ENCODE data around the gene MICAL2.

Gene MICAL2

GRCh38 chr11:12066056-12066798 lies 44.2 kb upstream of the MICAL2 start:
- H3K9me3 Mint-ChIP-seq: peaks cover 11% of the 10 kb centered on the region
- DNase-seq: no peak
- H3K27ac Mint-ChIP-seq: peak overlapping the region; percentile 14
- peaks cover 37% of the 10 kb centered on the region for H3K4me1 Mint-ChIP-seq
- TF ChIP-seq CTCF (IDR thresholded peaks at IDR 0.05): no peak
- H3K36me3 Mint-ChIP-seq (ENCODE audit: low read depth): no peaks in the 10 kb centered on the region
- H3K27me3 Mint-ChIP-seq (ENCODE audit: low read depth, poor library complexity): peaks cover 5% of the 10 kb centered on the region
- no peak overlapping the region for H3K4me3 Mint-ChIP-seq

GRCh38 chr11:12066799-12067508 lies 43.4 kb upstream of the MICAL2 start:
- H3K9me3 Mint-ChIP-seq: peaks cover 11% of the 10 kb centered on the region
- no peak for TF ChIP-seq CTCF (IDR thresholded peaks at IDR 0.05)
- no peaks in the 10 kb centered on the region for H3K36me3 Mint-ChIP-seq (ENCODE audit: low read depth)
- peaks cover 3% of the 10 kb centered on the region for H3K27me3 Mint-ChIP-seq (ENCODE audit: low read depth, poor library complexity)
- peak overlapping the region; percentile 33 for H3K4me3 Mint-ChIP-seq
- peaks cover 34% of the 10 kb centered on the region for H3K4me1 Mint-ChIP-seq
- peak overlapping the region; percentile 14 for H3K27ac Mint-ChIP-seq
- peak; percentile 54 for DNase-seq

- no peak for TF ChIP-seq CTCF (IDR thresholded peaks at IDR 0.05)
- Mint-ChIP-seq H3K27me3 (ENCODE audit: low read depth, poor library complexity) (peaks cover 7% of the 10 kb centered on the region), H3K9me3 (peaks cover 11% of the 10 kb centered on the region), H3K36me3 (ENCODE audit: low read depth) (no peaks in the 10 kb centered on the region), H3K27ac (peak overlapping the region; percentile 80), H3K4me3 (peak overlapping the region; percentile 37), H3K4me1 (peaks cover 34% of the 10 kb centered on the region)
- no peak for DNase-seq
Observed at GRCh38 chr11:12067796-12068357, 42.5 kb upstream of the MICAL2 start.

GRCh38 chr11:12069066-12069676 lies 41.2 kb upstream of the MICAL2 start:
- Mint-ChIP-seq H3K4me1 (peaks cover 34% of the 10 kb centered on the region), H3K4me3 (no peak overlapping the region), H3K36me3 (ENCODE audit: low read depth) (no peaks in the 10 kb centered on the region), H3K27me3 (ENCODE audit: low read depth, poor library complexity) (peaks cover 13% of the 10 kb centered on the region), H3K9me3 (peaks cover 8% of the 10 kb centered on the region), H3K27ac (no peak overlapping the region)
- no peak for TF ChIP-seq CTCF (IDR thresholded peaks at IDR 0.05)
- DNase-seq: no peak

- H3K4me3 Mint-ChIP-seq: no peak overlapping the region
- H3K27ac Mint-ChIP-seq: no peak overlapping the region
- no peaks in the 10 kb centered on the region for H3K36me3 Mint-ChIP-seq (ENCODE audit: low read depth)
- H3K27me3 Mint-ChIP-seq (ENCODE audit: low read depth, poor library complexity): peaks cover 17% of the 10 kb centered on the region
- H3K4me1 Mint-ChIP-seq: peaks cover 34% of the 10 kb centered on the region
- no peak for DNase-seq
- no peaks in the 10 kb centered on the region for H3K9me3 Mint-ChIP-seq
- no peak for TF ChIP-seq CTCF (IDR thresholded peaks at IDR 0.05)
Observed at GRCh38 chr11:12070446-12071267, 39.7 kb upstream of the MICAL2 start.

Measured in nephron progenitor cell (in vitro differentiated cells).